Left colon (tissue), 2 donors: ENCODE data around the gene OSTF1. TPM values are rescaled to one million over a fixed set of nuclear protein-coding genes. Genes with fewer than 3 reads are reported as not detected.

ENCODE experiments used
- ATAC-seq: fragments of 200-7000 bp; cut with Tn5 transposase; one replicate; pipeline ENCODE4 v1.9.1; 2020; ENCODE audit warnings: mild to moderate bottlenecking, moderate library complexity
- DNase-seq, 2 donors: peaks; one replicate each; pipeline ENCODE4 v3.0.0-alpha.2; 2020
- intact Hi-C, 2 donors: fragments of 100-400 bp; cut with DNase I in 1 of 2; cut with micrococcal nuclease in 1 of 2; formaldehyde crosslinking; loops; one replicate each; pipeline versions ENCODE4 v1.11.2 to v1.14.0; 2022; cut with DNase I, micrococcal nuclease
- long read RNA-seq: library from polyadenylated mRNA; unstranded; transcript quantifications from one replicate; pipeline ENCODE4 v2.0.0, GENCODE V29; 2021
- total RNA-seq, 2 donors: library from RNA; stranded (reverse); fragmentation: NEBNext Ultra II Directional; extraction: Animal tissue kit (Norgen Biotek cat#: 25700); gene quantifications; one replicate each; pipeline ENCODE4 v1.2.1, GENCODE V29; 2021
- donor health status: DM: no; HTN: no; CAD: no.
- donor health status: DM: yes; HTN: yes; CAD: no.

OSTF1 gene, protein sequence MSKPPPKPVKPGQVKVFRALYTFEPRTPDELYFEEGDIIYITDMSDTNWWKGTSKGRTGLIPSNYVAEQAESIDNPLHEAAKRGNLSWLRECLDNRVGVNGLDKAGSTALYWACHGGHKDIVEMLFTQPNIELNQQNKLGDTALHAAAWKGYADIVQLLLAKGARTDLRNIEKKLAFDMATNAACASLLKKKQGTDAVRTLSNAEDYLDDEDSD
- 10 to 100 TPM; 69.4 to 75.1 TPM for total RNA-seq
- long read RNA-seq, transcript OSTF1-201 (10 exons, 1,319 nt), result major isoform, 63 of 85 reads
- long read RNA-seq, partial matches to known transcripts, result 2 of 85 reads
- long read RNA-seq, other reads (novel, unspliced or antisense), result 20 of 85 reads

DNA sequence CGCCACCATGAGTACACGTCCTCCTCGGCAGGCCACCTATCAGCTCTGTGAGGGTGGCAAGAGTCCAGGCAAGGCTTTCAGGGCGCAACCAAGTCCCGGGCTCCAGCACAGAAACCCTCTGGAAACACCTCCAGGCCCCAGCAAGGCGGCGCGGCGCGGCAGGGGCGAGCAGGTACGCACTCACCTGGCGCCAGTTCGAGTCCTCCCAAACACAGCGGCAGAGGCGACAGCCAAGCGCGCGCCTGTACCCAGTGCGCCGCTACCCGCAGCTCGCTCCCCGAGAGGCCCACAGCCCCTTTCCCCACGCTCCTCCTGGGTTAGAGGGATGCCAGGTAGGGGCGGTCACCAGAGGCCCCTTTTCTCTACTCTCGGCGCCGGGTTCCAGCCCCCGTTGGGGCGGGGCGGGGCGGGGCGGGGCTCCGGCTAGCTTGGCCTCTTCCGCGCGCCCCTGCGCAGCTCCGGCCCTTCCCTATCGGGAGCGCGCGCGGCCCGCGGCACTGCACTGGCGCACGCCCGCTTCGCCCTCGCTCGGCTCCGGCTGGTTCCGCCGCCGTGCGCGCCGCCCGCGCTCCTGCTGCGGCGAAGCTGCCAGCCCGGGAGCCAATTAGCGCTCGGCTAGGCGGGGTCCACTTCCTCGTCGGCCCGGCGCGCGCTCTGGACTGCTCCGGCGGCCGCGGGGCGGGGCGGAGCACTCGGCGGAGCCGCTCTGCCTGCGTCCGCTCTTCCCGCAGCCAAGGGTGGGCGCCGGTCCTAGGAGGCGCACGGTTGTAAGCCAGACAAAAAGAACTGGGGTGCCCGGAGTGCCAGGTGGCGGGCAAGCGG, at the start of gene OSTF1, which contains the start of gene NMRK1:
Gene OSTF1, plus strand, starts transcription at position 691 of the 822 bp plus-strand sequence. CDS start 179 bp downstream, outside the sequence.
Gene NMRK1, minus strand, starts transcription at position 332 of the 822 bp plus-strand sequence. CDS start 5,040 bp downstream, outside the sequence.
- DNase-seq (peak; percentile 95), ATAC-seq (peak; percentile 78)
- intact Hi-C loops, result no loop called here

DNA sequence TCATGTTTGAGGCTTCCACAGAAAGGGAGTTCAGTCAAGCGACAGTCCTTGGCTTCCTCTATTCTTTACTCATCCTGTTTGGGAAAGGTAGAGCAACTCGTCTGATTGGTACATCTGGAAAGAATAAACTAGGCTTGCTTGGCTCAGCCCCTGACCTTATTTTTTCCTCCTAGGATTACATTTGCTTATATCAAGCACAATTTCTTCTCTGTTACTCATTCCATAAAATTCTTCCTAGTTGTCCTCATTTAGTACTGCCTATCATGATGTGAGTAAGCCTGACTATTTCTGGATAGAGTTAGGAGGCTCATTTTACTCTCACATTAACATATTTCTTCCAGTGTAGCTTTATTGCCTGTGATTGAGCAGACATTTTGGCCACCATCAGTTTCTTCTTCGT, 49.3 kb upstream of the OSTF1 start:
- DNase-seq, result no peak
- no peak for ATAC-seq

DNA sequence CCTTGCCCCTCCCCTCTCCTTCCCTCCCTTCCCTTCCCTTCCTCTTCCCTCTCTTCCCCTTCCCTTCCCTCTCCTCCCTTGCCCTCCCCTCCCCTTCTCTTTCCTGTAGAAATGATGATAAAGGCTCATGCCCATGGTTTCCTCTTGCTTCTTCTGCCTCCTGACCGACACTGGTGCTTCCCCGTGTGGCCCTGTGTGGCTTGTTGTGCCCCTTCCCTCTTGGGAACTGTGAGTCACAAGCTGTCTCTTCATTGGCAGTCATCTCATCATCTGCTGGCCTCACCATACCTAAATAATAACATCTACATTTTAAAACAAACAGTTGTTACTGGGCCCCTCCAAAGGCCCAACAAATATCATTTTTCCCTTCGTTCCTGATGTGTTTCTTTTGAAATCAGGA, 48.5 kb upstream of the OSTF1 start:
- no peak for ATAC-seq
- intact Hi-C loops, result no loop called here
- DNase-seq, result no peak

More for the DNA sequence above, 49.3 kb upstream of the OSTF1 start:
- intact Hi-C loops, result no loop called here

GRCh38 chr9:75041041-75041440, 47.3 kb upstream of the OSTF1 start:
- DNase-seq (no peak), ATAC-seq (no peak)
- intact Hi-C loops, result no loop called here

- intact Hi-C loops, result no loop called here
- DNase-seq (no peak), ATAC-seq (no peak)
Measured at GRCh38 chr9:75046725-75047345, 41.5 kb upstream of the OSTF1 start.

- DNase-seq (no peak), ATAC-seq (no peak)
- intact Hi-C loops, result no loop called here
Measured at GRCh38 chr9:75047506-75047905, 40.8 kb upstream of the OSTF1 start.

DNA sequence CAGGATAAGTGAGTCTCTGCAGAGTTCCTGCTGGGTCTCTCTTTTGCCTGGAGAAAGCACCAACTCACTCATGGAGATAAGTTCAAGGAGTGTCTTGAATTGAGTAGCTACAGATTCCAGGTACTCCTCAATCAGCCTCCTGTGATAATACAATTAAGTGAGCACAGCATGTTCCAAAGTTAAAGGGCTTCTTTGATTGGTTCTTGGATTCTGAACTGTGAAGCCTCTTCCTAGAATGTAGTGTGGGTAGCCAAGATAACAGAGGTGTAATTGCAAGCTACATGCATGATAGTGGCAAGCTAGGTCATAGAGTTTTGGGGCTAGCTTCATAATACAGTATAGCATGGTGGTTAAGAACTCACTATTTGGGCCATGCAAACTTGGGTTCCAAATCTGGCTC, 37.0 kb upstream of the OSTF1 start:
- intact Hi-C loops, result no loop called here
- ATAC-seq (no peak), DNase-seq (no peak)

DNA sequence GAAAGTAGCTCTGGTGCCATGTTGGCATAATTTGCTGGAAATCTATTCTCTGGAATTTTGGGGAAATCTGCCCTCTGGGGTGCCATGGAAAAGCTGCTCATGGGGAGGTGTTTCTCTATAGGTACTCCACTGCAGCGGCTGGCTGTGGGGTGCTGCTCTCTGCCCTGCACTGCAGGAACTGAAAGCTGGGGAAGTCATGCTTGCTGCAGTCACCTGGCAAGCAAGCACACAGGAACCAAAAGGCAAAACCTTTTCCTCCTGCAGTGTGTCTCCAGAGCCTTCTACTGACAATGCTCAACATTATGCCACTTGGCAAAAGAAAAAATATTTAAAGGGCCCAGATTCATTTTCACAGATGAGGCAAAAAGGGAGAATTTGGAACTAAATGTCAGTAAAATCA, 34.4 kb upstream of the OSTF1 start:
- ATAC-seq (no peak), DNase-seq (no peak)
- intact Hi-C loops, result no loop called here

DNA sequence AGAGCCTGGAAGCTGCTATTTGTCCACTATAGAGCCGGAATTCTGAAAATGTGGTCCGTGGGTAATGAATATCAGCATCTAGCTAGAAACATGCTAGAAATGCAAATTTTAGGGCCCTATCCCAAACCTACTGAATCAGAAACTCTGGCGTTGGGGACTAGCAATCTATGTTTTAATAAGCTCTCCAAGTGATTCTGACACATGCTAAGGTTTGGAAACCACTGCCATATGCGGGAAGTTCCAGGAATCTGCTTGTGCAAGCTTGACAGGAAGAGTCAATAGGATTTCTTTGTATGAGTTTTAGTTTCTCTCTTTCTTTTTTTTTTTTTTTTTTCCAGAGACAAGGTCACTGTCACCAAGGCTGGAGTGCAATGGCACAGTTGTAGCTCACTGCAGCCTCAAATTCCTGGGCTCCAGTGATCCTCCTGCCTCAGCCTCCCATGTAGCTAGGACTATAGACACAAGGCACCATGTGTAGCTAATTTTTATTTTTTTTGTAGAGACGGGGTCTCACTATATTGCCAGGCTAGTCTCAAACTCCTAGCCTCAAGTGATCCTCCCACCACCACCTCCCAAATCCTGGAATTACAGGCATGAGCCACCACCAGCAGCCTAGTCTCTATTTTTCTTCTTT, 33.8 kb upstream of the OSTF1 start:
- intact Hi-C loops, result no loop called here
- ATAC-seq (no peak), DNase-seq (no peak)

DNA sequence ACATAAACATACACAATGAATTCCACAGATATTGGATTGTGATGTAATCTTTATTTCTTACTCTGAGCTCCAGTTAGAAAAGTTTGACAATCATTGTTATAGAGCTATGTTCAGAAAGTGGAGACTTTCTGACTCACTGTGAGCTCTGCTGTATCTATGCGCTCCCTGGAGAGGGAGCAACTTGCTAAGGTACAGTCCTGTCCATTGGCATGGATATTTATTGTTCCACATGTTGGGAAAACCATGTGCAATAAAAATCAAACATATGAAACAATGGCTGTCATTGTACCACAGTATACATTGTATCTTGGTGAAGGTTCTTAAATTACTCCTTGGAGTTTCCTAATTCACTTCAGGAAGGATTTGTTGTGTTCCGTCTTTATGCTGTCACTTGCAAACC, 27.1 kb upstream of the OSTF1 start:
- intact Hi-C loops, result no loop called here
- ATAC-seq (peak; percentile 93), DNase-seq (no peak)

DNA sequence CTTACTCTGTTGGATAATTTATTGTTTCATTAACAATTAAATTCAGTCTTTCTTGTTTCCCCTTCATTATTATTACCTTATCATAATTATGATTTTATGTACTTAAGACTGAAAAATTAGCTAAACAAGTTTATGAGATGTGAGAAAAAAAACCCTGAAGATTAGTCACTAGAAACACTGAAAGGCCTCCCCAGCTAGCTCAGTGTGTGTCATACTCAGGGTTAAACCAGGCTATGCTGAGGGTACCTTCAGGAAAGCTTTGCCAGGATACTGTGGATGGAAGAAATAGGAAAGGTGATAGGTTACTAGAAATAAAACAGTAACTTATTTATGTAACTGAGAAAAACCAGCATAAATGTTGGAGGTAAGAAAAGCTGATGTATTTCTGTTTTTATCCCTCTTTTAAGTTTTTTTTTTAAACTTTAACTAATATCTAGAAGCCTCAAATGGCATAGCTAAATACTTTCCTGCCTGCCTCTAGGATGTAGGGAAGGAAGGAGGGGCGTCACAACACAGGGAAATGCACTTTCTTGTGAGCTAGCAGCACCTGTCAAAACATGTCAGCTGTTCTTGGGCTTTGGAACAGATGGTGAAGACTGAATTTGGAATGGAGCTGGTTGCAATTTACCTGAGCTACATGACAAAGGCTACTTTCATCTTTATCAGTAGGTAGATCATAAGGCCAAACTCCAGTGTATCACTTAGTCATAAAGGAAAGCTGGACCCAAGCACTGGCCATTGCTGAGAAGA, 24.6 kb upstream of the OSTF1 start:
- ATAC-seq (peak; percentile 27), DNase-seq (no peak)
- intact Hi-C loops, result no loop called here

DNA sequence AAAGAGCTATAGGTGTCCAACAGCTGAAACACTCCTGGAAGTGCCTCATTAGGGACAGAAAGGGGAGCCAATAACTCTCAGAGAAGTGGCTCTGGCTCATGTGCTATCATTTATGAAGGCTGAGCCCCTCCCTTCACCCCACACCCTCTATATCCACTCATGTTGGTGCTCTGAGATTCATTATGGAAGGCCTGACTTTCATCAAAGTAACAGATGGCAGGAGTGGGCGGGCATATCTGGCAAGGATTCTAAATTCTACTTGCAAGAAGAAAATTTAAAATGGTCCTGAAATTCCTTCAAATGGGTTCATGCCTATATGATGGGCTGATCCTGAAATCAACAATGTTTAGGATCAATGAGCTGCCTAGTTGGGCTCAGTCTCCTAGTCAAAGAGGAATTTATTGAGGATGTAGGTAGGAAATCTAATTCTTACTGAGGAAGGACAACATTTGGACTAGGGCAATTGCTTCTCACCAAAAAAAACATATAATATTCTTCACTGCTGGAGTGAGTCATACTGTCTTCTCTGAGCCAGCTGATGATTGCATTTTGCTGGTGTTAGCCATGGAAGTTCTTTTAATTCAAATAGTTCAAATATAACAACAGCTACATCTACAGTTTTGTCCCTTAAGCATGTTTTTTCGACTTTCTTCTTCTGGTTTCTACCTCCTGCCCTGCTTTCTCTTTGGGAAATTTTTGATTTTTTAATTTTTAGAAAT, 23.8 kb upstream of the OSTF1 start:
- ATAC-seq (no peak), DNase-seq (no peak)
- intact Hi-C loops, result no loop called here

DNA sequence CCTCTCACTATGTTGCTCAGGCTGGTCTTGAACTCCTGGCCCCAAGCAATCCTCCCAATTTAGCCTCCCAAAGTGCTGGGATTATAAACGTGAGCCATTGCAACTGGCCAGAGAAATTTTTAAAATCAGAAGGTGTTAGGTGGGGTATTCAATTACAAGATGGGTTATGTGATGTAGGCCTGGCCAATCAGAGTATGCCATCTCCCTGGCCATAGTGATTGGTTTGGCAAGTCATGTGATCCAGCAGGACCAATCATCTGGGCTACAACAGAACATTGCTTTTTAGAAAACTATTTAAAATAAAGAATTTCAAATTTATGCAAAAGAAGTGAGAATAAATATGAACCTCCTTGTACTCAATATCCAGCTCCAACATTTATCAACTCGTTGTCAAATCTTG, 22.8 kb upstream of the OSTF1 start:
- DNase-seq (no peak), ATAC-seq (no peak)
- intact Hi-C loops, result no loop called here

DNA sequence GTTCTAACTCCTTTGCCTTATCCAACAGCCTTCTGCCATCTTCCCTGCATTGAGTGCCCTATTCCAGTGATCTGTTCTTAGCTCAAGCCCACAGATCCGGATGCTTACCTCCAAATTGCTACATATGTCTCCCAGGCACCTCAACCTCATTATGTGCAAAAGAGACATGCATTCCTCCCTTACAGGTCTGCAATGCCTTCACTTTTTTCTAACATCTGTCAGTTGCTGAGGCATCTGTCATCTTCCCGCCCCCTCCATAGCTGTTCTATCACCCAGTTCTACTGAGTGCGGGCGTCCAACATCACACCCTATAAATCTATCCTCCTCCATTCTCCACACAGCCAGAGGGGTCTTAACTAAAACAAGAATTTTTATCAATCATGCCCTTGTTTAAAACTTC, 20.4 kb upstream of the OSTF1 start:
- ATAC-seq (no peak), DNase-seq (no peak)
- intact Hi-C loops, result no loop called here

DNA sequence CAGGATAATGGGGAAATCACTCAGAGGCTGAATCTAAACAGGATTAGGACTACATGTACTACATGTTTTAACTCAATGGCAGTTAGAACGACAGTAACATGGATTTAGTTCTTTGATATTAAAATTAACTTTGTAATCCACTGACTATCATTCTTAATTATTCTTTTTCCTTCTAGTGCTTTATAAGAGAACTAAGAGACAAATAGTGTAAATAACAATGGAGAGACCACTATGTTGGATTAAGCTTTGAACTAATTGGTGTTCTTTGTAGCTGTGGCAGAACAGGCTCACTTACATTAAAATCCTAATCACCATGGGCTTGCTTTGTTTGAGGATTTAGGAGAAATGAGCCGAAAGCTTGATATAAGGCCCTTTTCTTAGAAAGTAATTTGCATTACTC, 19.1 kb upstream of the OSTF1 start:
- intact Hi-C loops, result no loop called here
- DNase-seq (no peak), ATAC-seq (no peak)

GRCh38 chr9:75071530-75072122, 16.7 kb upstream of the OSTF1 start:
- peak; percentile 89 to 93 for DNase-seq
- ATAC-seq, result peak; percentile 100
- intact Hi-C loops, result loop anchor here (10.0 kb wide), 2 partner anchors 117 to 297 kb away; partner anchors contain the start of gene C9orf40 (in 1 of the 2)

- DNase-seq, result no peak
- ATAC-seq, result no peak
- intact Hi-C loops, result loop anchor here (10.0 kb wide), 2 partner anchors 118 to 298 kb away; partner anchors contain the start of gene C9orf40 (in 1 of the 2)
Measured at GRCh38 chr9:75072895-75073294, 15.4 kb upstream of the OSTF1 start.
